GM12874 (cell line): ENCODE measurements around the gene MYH3.

Experiments used
- TF ChIP-seq, protein P1 (sequence below): IDR thresholded peaks from 2 replicates; pipeline ENCODE4 v1.5.1; 2011; ENCODE audit warnings: low read depth, mild to moderate bottlenecking, control low read depth, low read length, moderate library complexity; ENCODE audit not compliant: insufficient read depth

MYH3 gene

GRCh38 chr17:10600571-10600970 is 56.5 kb downstream of the MYH3 start:
- TF ChIP-seq, protein P1, sequence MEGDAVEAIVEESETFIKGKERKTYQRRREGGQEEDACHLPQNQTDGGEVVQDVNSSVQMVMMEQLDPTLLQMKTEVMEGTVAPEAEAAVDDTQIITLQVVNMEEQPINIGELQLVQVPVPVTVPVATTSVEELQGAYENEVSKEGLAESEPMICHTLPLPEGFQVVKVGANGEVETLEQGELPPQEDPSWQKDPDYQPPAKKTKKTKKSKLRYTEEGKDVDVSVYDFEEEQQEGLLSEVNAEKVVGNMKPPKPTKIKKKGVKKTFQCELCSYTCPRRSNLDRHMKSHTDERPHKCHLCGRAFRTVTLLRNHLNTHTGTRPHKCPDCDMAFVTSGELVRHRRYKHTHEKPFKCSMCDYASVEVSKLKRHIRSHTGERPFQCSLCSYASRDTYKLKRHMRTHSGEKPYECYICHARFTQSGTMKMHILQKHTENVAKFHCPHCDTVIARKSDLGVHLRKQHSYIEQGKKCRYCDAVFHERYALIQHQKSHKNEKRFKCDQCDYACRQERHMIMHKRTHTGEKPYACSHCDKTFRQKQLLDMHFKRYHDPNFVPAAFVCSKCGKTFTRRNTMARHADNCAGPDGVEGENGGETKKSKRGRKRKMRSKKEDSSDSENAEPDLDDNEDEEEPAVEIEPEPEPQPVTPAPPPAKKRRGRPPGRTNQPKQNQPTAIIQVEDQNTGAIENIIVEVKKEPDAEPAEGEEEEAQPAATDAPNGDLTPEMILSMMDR = no peak

DNA sequence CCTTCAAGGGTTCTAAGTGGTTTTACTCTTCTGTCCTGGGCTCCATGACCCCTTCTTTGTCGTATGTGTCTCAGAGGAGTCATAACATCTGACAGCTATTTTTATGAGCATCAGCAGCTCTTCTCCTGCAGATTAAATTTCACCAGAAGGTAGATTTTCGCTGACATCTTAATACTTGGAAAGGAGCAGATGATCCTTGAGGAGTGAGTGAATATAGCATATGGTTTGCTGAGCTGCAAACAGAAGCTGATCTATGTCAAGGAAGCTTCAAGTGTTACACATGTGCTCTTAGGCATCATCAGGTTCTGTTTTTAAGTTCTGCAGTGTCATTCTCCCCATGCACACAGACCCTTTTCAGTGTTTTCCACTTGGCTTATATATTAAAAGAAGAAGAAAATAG is 58.5 kb downstream of the MYH3 start:
- TF ChIP-seq, protein P1 = no peak

DNA sequence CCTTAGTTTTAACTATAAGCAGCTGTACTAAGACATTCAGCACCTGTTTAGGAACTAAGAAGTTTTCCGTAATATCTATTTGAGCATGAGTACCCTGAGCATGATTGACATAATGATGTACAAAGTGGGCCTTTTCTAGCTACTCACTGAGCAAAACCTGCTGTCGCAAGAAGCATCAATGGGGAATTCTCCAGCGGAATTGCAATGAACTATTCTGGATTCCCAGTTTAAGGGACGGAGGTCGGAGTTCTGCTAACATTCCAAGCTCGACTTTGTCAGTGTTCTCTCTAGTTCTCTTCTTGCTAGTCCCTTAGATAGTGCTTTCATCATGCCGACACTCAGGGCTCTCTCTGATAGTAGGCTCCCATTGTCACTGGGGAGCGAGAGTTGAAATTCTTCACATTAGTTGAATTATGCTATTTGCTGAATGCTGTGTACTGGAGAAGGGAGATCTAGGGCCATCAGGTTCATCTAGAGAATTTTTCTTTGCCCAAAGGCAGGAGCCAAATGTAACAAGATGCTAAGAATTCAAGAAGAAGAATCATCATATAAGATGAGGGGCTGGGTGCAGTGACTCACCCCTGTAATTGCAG is 67.5 kb downstream of the MYH3 start:
- TF ChIP-seq, protein P1 = no peak

DNA sequence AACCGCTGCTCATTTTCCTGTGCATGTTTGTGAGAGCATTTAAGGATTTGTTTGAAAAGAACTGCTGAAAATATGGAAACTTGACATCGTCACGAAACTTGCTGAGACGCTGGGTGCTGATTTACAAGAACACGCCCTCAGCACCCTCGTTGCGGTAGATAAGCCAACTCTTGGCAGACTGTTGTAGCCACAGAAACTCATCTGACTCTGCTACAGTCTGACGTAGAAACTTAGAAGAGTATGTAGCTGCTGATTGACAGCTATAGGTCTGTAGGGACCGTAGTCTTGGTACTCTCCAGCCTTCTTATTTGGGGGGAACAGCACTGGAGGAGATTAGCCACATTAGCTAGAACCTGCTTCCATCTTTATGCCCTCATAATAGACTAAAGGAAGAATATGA is 71.6 kb downstream of the MYH3 start:
- TF ChIP-seq, protein P1 = no peak

DNA sequence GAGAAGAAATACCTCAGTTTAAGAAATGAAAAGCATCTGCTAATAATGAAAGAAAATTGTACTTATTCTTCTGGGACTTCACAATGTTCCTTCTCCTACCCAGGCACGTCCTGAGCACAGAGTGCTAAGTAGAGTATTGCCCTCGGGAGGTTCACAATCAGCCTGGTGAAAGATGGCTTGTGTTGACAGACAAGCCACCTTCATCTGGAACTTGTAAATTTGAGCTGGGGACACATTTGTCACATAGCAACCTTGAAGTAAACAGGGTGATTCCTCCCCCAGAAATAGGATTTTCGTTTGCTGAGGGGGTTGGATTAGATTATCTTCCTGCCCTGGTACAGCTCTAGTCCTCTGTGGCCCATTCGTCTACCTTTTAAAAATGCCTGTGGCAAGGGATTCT is 73.3 kb downstream of the MYH3 start:
- TF ChIP-seq, protein P1 = no peak

DNA sequence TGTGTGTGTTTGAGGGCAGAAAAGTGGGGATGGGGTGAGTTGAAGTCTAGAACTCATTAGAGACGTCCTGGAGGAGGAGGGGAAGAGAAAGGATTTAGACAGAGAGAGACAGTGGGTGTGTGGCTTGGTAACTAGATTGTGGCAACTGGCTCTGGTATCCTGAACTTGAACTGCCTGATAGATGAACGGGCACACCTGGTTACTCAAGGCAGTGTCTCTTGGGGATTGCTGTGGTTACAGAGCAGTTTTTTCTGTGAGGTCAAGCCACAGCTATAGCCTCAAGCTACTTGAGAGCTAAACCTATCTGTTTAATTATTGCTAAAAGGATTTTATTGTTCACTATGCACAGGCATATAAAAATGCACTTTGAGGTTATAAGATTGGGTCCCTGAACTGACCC is 77.8 kb downstream of the MYH3 start:
- TF ChIP-seq, protein P1 = no peak
